Osteoblast (primary cell): ENCODE data around the gene BMI1. TPM values are rescaled to one million over a fixed set of nuclear protein-coding genes. Genes with fewer than 3 reads are reported as not detected.

ENCODE experiments used
- DNase-seq: peaks from one replicate; pipeline ENCODE4 v3.0.0; 2011; ENCODE audit warnings: low spot score, mixed read lengths; ENCODE audit not compliant: insufficient read length; ENCODE audit errors: missing footprints
- H2AFZ ChIP-seq: 2 replicates; pipeline ENCODE4 v1.6.0; 2011; ENCODE audit warnings: mild to moderate bottlenecking, low read length
- H3K27ac ChIP-seq: 2 replicates; pipeline ENCODE4 v1.5.1; 2011; ENCODE audit warnings: mild to moderate bottlenecking, low read depth, low read length, moderate library complexity
- H3K27me3 ChIP-seq: 2 replicates; pipeline ENCODE4 v1.6.0; 2012; ENCODE audit warnings: mild to moderate bottlenecking, control low read depth, inconsistent platforms, low read length, moderate library complexity; ENCODE audit not compliant: insufficient read depth
- H3K36me3 ChIP-seq: 2 replicates; pipeline ENCODE4 v1.5.1; 2011; ENCODE audit warnings: mild to moderate bottlenecking, low read length, control low read depth, moderate library complexity; ENCODE audit not compliant: insufficient read depth
- H3K4me1 ChIP-seq: 2 replicates; pipeline ENCODE4 v1.5.1; 2011; ENCODE audit warnings: mild to moderate bottlenecking, low read length, control low read depth, moderate library complexity; ENCODE audit not compliant: insufficient read depth
- H3K4me2 ChIP-seq: 2 replicates; pipeline ENCODE4 v1.6.0; 2011; ENCODE audit warnings: mild to moderate bottlenecking, low read length; ENCODE audit not compliant: insufficient read depth
- H3K4me3 ChIP-seq: fragments of 200-600 bp; sonication (generic); 3 replicates; pipeline ENCODE4 v1.5.1; 2012; ENCODE audit warnings: mild to moderate bottlenecking, low read length, inconsistent platforms; ENCODE audit not compliant: insufficient read depth
- H3K79me2 ChIP-seq: 2 replicates; pipeline ENCODE4 v1.6.0; 2012; ENCODE audit warnings: mild to moderate bottlenecking, low read length, control low read depth, inconsistent platforms; ENCODE audit not compliant: insufficient read depth
- H3K9me3 ChIP-seq: 2 replicates; pipeline ENCODE4 v1.5.1; 2011; ENCODE audit warnings: low read depth, low read length, control low read depth
- H4K20me1 ChIP-seq: 2 replicates; pipeline ENCODE4 v1.6.0; 2012; ENCODE audit warnings: mild to moderate bottlenecking, low read length, control low read depth; ENCODE audit not compliant: insufficient read depth
- total RNA-seq: library from RNA; depleted of rRNA; stranded (reverse); fragments of >200 nt; gene quantifications from 2 replicates; pipeline ENCODE4 v1.2.3, GENCODE V29; 2012
- TF ChIP-seq, protein P1 (sequence below): IDR thresholded peaks from 2 replicates; pipeline ENCODE4 v1.5.1; 2011; ENCODE audit warnings: mild to moderate bottlenecking, low read depth, low read length, moderate library complexity; ENCODE audit errors: extremely low read depth

BMI1 gene
- total RNA-seq, 1 donor = 73.1 TPM

DNA sequence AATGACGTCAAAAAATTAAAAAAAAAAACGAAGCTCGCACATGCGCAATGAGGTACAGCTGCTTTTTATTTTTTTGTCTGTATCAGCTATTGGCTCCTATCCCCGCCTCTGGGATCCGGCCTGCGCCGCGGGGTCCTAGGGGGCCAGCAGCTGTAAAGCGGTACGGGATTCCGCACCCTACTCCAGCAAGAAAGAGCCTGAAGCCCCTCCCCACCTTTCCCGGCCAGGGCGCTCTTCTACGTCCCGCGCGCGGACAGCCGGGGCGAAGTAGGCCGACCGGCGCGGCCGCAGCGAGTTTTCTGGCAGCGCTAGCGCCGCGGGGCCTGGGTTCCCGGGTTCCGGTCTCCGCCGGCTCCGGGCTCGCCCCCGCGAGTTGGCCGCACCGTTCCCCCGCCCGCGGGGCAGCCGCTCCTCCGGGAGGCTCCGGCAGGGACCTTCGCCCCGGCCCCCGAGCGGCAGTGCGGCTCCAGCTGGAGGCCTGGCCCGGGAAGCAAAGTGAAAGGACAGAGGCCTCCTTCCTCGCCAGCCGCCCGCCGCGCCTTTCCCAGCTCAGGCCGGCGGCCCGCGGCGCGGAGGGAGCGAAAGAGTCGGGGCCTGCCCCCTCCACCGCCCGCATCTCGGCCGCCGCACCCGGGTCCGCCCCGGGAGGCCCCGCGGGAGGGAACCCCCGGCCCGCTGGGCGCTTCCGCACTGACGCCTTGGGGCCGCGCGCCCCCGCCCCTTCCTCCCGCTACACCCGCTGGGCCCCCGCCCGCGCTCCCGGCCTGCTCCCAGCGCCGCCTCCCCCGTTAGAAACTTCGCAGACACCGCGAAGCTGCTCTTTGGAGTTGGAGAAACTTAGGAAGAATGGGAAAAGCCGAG lies 19.7 kb downstream of the BMI1 start:
- no peaks in the 10 kb centered on the region for H4K20me1 ChIP-seq
- TF ChIP-seq, protein P1, sequence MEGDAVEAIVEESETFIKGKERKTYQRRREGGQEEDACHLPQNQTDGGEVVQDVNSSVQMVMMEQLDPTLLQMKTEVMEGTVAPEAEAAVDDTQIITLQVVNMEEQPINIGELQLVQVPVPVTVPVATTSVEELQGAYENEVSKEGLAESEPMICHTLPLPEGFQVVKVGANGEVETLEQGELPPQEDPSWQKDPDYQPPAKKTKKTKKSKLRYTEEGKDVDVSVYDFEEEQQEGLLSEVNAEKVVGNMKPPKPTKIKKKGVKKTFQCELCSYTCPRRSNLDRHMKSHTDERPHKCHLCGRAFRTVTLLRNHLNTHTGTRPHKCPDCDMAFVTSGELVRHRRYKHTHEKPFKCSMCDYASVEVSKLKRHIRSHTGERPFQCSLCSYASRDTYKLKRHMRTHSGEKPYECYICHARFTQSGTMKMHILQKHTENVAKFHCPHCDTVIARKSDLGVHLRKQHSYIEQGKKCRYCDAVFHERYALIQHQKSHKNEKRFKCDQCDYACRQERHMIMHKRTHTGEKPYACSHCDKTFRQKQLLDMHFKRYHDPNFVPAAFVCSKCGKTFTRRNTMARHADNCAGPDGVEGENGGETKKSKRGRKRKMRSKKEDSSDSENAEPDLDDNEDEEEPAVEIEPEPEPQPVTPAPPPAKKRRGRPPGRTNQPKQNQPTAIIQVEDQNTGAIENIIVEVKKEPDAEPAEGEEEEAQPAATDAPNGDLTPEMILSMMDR = no peak

DNA sequence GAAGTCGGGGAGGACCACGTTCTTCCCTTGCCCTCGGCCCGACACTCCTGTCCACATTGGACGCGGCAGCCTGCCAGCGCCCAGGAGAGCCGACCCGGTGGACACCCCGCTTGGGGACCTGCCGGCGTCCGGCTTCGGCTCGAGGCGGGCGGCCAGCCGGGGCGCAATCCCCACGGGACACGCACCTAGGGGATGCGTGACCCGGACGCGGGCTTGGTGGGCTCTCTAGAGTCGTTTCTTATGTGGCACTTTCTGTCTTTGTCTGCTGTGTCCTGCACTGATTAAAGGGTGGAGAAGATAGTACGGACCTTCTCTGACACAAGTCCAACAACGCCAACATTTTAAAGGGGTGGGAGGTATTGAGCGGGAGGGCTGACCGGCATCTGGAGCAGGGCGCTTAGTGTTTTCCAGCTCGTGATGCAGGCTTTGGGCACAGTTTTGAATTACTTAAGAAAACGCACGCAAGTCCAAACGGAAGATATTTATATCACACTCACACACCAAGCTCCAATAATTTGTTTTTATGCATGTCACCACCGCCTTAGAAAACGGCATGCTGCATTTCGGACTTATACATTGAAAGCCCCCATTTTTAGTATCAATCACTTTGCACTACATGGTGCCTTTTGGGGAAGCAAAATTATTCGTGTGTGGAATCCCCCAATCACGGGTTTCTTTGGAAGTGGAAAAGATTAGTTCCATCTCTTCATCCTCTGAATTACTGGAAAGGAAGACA lies 20.5 kb downstream of the BMI1 start:
- peaks cover 89% of the 10 kb centered on the region for H3K27me3 ChIP-seq
- no peak overlapping the region for H3K27ac ChIP-seq

More for the DNA sequence above, 19.7 kb downstream of the BMI1 start:
- H3K27me3 ChIP-seq = peaks cover 89% of the 10 kb centered on the region
- H3K9me3 ChIP-seq = no peaks in the 10 kb centered on the region
- no peaks in the 10 kb centered on the region for H3K79me2 ChIP-seq
- peak overlapping the region; percentile 77 for H3K4me2 ChIP-seq
- peak; percentile 97 for DNase-seq
- H3K36me3 ChIP-seq = no peaks in the 10 kb centered on the region
- H3K27ac ChIP-seq = peak overlapping the region; percentile 86
- H3K4me3 ChIP-seq = peak overlapping the region; percentile 80
- peak overlapping the region; percentile 94 for H2AFZ ChIP-seq
- H3K4me1 ChIP-seq = peaks cover 7% of the 10 kb centered on the region

DNA sequence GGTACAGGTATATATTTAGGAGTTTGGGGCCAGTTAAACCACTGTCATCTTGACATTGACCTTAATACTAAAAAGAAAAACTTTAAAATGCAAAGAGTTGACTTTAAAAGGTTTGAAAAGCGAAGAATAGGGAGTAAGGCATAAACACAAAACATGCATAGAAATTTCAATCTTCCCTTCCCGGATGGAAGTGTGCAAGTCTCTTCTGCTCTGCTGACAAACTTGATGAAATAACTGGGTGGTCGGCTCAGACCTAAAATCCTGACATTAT lies 21.0 kb downstream of the BMI1 start:
- peaks cover 7% of the 10 kb centered on the region for H3K4me1 ChIP-seq
- peak overlapping the region; percentile 77 for H3K4me2 ChIP-seq
- H3K27ac ChIP-seq = no peak overlapping the region
- TF ChIP-seq, protein P1 = no peak
- H3K36me3 ChIP-seq = no peaks in the 10 kb centered on the region
- H2AFZ ChIP-seq = no peak overlapping the region
- H3K4me3 ChIP-seq = no peak overlapping the region
- peaks cover 89% of the 10 kb centered on the region for H3K27me3 ChIP-seq
- DNase-seq = no peak
- no peaks in the 10 kb centered on the region for H4K20me1 ChIP-seq
- no peaks in the 10 kb centered on the region for H3K79me2 ChIP-seq
- no peaks in the 10 kb centered on the region for H3K9me3 ChIP-seq

More for the DNA sequence above, 20.5 kb downstream of the BMI1 start:
- DNase-seq = no peak
- no peaks in the 10 kb centered on the region for H4K20me1 ChIP-seq
- H3K4me3 ChIP-seq = peak overlapping the region; percentile 80
- H3K4me2 ChIP-seq = peak overlapping the region; percentile 77
- H3K4me1 ChIP-seq = peaks cover 7% of the 10 kb centered on the region
- no peaks in the 10 kb centered on the region for H3K9me3 ChIP-seq
- H3K36me3 ChIP-seq = no peaks in the 10 kb centered on the region
- H2AFZ ChIP-seq = peak overlapping the region; percentile 58
- TF ChIP-seq, protein P1 = no peak
- H3K79me2 ChIP-seq = no peaks in the 10 kb centered on the region

GRCh38 chr10:22342421-22342820 lies 21.5 kb downstream of the BMI1 start:
- Histone ChIP-seq H3K27ac (no peak overlapping the region), H2AFZ (no peak overlapping the region), H3K79me2 (no peaks in the 10 kb centered on the region), H3K4me3 (no peak overlapping the region), H3K4me1 (peaks cover 7% of the 10 kb centered on the region), H3K4me2 (no peak overlapping the region), H4K20me1 (no peaks in the 10 kb centered on the region), H3K27me3 (peaks cover 89% of the 10 kb centered on the region), H3K36me3 (no peaks in the 10 kb centered on the region), H3K9me3 (no peaks in the 10 kb centered on the region)
- TF ChIP-seq, protein P1 = no peak
- DNase-seq = no peak
